HL-60 (cell line): ENCODE results near the gene RAB26.
"Not testable (repeated sequence)": the region's sequence is repeated elsewhere in the genome, so short reads cannot be mapped to it uniquely, and the experiment has no call there.

Experiments used
- DNase-seq, 2 experiments: peaks; one replicate each; pipeline ENCODE4 v3.0.0-alpha.2; 2010 to 2020; ENCODE audit warnings: low read depth in 1 of 2, low spot score in 1 of 2
- H3K27ac ChIP-seq: fragments of 250-450 bp; sonication (Bioruptor Pico); replicated peaks from 2 replicates; pipeline ENCODE4 v1.5.1; 2020; ENCODE audit warnings: mild to moderate bottlenecking, moderate library complexity
- H3K27me3 ChIP-seq: fragments of 250-450 bp; sonication (Bioruptor Pico); 2 replicates; pipeline ENCODE4 v1.5.1; 2021; ENCODE audit warnings: mild to moderate bottlenecking, moderate library complexity; ENCODE audit not compliant: insufficient read depth, poor library complexity, severe bottlenecking
- H3K4me3 ChIP-seq: replicated peaks from 2 replicates; pipeline ENCODE4 v1.5.1; 2011; ENCODE audit warnings: mild to moderate bottlenecking, control low read depth, low read length; ENCODE audit not compliant: insufficient read depth
- CTCF ChIP-seq: IDR thresholded peaks from one replicate; pipeline ENCODE4 v1.5.1; 2011; ENCODE audit warnings: low read length, control low read depth, inconsistent platforms; ENCODE audit not compliant: insufficient read depth
- GABPA ChIP-seq: IDR thresholded peaks from 2 replicates; pipeline ENCODE4 v1.6.1; 2012; ENCODE audit warnings: low read depth
- POLR2AphosphoS5 ChIP-seq: IDR thresholded peaks from 2 replicates; pipeline ENCODE4 v1.6.1; 2012; ENCODE audit warnings: low read depth
- SPI1 ChIP-seq: IDR thresholded peaks from 2 replicates; pipeline ENCODE4 v1.6.1; 2012; ENCODE audit warnings: low read depth, mild to moderate bottlenecking, borderline replicate concordance
- TF ChIP-seq, protein P1 (sequence below): IDR thresholded peaks from 2 replicates; pipeline ENCODE4 v1.6.1; 2012; ENCODE audit warnings: low read depth; ENCODE audit not compliant: insufficient replicate concordance

The RAB26 gene

DNA sequence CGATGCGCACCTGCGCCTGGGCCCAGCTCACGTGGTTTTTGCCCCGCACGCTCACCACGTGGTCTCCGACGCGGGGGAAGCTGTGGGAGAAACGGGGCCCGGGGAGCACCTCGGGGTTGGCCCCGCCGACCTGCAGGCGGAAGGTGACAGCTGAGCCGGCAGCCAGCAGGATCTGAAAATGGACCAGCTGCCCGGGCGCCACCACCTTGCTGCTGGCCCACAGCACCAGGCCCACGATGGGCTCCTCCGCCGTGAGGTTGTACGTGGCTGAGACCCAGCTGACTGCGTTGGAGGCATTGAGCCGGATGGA, 39.2 kb upstream of the RAB26 start:
- not testable (repeated sequence) for H3K27me3 ChIP-seq, DNase-seq

DNA sequence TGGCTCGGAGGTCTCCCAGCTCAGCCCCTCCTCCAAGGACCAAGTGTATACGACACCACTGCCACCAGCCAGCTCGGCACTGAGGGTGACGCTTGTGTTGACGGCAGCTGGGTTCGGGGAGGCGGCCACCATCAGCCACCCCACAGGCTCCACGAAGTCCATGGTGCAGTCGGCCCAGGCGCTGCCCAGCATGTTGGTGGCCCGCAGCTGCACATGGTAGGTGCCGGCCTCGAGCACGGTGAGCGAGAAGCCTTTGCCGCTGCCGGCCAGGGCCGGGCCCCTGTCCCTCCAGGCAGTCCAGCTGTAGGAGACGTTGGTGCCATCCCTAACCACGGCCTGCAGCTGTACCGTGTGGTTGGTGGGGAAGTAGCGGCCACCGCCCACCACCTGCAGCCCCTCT, 38.6 kb upstream of the RAB26 start:
- DNase-seq, H3K27ac ChIP-seq, H3K4me3 ChIP-seq, H3K27me3 ChIP-seq: not testable (repeated sequence)

More for the DNA sequence above, 39.2 kb upstream of the RAB26 start:
- not testable (repeated sequence) for H3K27ac ChIP-seq, H3K4me3 ChIP-seq

DNA sequence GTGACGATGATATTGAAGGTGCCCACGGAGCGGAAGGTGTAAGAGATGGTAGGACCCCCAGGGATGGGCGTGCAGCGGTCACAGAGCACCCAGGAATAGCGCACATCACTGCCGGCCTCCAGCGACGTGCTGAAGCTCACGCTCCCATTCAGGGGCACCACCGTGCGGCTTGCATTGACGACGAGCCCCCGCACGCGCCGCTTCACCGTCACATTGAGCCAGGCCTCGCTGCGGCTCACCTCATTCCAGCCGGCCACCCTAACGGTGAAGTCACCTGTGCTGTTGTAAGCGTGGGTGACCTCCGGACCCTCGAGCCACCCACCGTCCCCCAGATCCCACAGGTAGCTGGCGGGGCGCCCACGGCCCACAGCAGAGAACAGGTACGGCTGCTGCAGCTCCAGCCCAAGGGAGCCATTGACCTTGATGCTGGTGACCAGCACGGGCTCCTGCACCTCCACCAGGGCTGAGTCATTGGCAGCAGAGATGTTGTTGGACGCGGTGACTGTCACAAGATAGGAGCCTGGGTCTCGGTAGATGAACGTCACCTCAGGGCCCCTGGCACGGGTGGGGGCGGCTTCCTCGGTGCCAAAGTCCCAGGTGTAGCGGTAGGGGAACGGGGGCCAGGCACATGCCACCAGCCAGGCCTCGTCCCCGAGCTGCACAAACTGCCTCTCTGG, 38.0 kb upstream of the RAB26 start:
- DNase-seq, H3K4me3 ChIP-seq, H3K27ac ChIP-seq, H3K27me3 ChIP-seq: not testable (repeated sequence)

- not testable (repeated sequence) for H3K27me3 ChIP-seq, H3K4me3 ChIP-seq, DNase-seq, H3K27ac ChIP-seq
Observed at GRCh38 chr16:2111009-2111353, 37.4 kb upstream of the RAB26 start.

GRCh38 chr16:2111412-2112335, 36.8 kb upstream of the RAB26 start:
- not testable (repeated sequence) for DNase-seq, H3K4me3 ChIP-seq, H3K27me3 ChIP-seq, H3K27ac ChIP-seq

- H3K27me3 ChIP-seq, DNase-seq, H3K4me3 ChIP-seq, H3K27ac ChIP-seq: not testable (repeated sequence)
Observed at GRCh38 chr16:2112539-2113106, 35.8 kb upstream of the RAB26 start.

GRCh38 chr16:2114225-2114624, 34.2 kb upstream of the RAB26 start:
- not testable (repeated sequence) for H3K4me3 ChIP-seq, H3K27ac ChIP-seq, DNase-seq, H3K27me3 ChIP-seq

- H3K4me3 ChIP-seq, H3K27ac ChIP-seq, H3K27me3 ChIP-seq, DNase-seq: not testable (repeated sequence)
Observed at GRCh38 chr16:2114885-2115590, 33.4 kb upstream of the RAB26 start.

- TF ChIP-seq POLR2AphosphoS5 (no peak), CTCF (no peak), GABPA (no peak), SPI1 (no peak)
- TF ChIP-seq, protein P1, sequence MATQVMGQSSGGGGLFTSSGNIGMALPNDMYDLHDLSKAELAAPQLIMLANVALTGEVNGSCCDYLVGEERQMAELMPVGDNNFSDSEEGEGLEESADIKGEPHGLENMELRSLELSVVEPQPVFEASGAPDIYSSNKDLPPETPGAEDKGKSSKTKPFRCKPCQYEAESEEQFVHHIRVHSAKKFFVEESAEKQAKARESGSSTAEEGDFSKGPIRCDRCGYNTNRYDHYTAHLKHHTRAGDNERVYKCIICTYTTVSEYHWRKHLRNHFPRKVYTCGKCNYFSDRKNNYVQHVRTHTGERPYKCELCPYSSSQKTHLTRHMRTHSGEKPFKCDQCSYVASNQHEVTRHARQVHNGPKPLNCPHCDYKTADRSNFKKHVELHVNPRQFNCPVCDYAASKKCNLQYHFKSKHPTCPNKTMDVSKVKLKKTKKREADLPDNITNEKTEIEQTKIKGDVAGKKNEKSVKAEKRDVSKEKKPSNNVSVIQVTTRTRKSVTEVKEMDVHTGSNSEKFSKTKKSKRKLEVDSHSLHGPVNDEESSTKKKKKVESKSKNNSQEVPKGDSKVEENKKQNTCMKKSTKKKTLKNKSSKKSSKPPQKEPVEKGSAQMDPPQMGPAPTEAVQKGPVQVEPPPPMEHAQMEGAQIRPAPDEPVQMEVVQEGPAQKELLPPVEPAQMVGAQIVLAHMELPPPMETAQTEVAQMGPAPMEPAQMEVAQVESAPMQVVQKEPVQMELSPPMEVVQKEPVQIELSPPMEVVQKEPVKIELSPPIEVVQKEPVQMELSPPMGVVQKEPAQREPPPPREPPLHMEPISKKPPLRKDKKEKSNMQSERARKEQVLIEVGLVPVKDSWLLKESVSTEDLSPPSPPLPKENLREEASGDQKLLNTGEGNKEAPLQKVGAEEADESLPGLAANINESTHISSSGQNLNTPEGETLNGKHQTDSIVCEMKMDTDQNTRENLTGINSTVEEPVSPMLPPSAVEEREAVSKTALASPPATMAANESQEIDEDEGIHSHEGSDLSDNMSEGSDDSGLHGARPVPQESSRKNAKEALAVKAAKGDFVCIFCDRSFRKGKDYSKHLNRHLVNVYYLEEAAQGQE = no peak
Observed at GRCh38 chr16:2115591-2115973, 32.8 kb upstream of the RAB26 start.

DNA sequence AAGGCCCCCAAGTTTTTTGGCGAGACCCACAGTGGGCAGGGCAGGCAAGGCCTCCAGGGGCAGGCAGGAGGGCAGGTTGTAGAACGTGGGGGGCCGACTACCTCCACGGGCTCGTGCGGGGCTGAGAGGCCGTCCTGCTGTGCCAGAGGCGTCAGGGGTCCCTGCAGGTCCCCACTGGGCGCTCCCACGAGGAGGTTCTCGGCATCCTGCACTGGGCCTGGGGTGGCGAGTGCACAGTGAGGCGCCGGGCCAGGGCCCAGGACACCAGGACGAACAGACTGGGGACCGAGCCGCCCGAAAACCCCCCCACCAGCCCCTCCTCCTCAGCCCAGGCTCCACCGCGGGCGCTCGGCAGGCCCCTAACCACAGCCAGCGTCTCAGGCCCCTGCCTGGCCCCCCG, 32.0 kb upstream of the RAB26 start:
- not testable (repeated sequence) for H3K27me3 ChIP-seq, DNase-seq, H3K27ac ChIP-seq, H3K4me3 ChIP-seq

More at GRCh38 chr16:2115591-2115973, 32.8 kb upstream of the RAB26 start:
- H3K27ac ChIP-seq = no peak overlapping the region
- DNase-seq = no peak
- no peaks in the 10 kb centered on the region for H3K27me3 ChIP-seq
- no peak overlapping the region for H3K4me3 ChIP-seq

- not testable (repeated sequence) for H3K27me3 ChIP-seq, H3K27ac ChIP-seq, H3K4me3 ChIP-seq, DNase-seq
Observed at GRCh38 chr16:2117341-2117740, 31.1 kb upstream of the RAB26 start.
